ENCODE results near the gene TRRAP.
A peak's percentile ranks its signal among the peaks of the same experiment; 100 is the strongest.
"Not testable (repeated sequence)": the region's sequence is repeated elsewhere in the genome, so short reads cannot be mapped to it uniquely, and the experiment has no call there.

Gene TRRAP

GRCh38 chr7:99033765-99034164 is 155.4 kb downstream of the TRRAP start:
- DNase-seq, result no peak

DNA sequence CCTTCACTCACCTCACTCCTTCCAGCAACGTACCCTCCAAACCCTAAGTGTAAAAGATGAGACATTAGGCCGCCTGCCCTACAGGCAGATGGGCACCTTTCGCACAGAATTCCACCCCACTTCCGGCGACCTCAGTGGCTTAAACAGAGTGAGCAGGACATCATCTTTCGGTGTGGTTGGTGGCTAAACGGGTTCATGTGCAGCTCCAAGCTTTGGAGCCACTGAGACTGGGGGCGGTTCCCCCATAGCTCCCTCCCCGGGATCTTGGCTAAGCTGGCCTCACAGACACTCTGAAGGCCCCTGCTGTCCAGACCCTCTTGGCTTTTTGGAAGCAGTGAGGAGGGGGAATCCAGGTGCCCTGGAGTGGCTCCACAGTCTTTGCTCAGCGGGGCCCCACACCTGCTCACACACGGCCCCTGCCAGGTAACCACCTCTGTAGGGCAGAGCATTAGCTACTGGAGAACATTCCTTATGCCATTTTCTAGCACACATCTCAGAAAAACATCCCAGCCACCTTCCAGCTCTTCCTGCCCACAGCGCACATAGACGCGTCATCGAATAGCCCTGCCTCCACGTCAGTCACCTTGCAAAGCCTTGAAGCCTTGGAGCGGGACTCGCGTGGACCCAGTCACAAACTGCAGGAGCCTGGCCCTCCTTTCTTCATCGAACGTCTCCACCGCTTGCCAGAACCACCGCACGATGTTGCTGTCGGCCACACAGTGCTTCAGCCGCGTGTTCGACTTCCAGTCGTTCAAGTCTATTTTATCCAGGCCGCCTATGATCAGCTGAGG is 156.8 kb downstream of the TRRAP start:
- DNase-seq, result no peak

GRCh38 chr7:99035723-99036545 is 157.6 kb downstream of the TRRAP start:
- DNase-seq, result no peak

DNA sequence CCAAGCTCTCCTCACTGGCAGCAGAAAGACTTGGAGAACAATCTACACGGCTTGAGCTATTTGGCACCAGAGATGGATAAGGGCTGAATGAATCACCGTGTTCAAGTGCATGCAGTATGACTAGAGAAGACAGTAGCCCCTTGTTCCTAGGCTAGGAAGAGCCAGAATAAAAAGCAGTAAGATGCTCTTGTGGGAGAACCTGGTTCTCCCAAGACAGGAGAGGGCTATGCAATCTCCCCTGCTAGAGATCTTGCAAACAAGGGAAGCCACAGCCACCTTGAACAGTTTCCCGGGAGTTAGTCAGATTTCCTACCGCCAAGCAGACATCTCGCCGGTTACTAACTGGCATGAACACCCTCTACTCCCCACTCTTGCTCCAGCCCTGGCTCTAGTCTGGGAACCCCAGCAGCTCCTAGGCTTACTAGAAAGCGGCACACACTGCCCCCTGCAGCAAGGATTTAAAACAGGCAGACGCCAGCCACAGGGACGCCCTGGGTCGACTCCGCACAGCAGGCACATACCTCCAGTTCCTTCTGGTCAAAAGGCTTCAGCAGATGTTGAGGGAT is 158.3 kb downstream of the TRRAP start:
- DNase-seq, result no peak

DNA sequence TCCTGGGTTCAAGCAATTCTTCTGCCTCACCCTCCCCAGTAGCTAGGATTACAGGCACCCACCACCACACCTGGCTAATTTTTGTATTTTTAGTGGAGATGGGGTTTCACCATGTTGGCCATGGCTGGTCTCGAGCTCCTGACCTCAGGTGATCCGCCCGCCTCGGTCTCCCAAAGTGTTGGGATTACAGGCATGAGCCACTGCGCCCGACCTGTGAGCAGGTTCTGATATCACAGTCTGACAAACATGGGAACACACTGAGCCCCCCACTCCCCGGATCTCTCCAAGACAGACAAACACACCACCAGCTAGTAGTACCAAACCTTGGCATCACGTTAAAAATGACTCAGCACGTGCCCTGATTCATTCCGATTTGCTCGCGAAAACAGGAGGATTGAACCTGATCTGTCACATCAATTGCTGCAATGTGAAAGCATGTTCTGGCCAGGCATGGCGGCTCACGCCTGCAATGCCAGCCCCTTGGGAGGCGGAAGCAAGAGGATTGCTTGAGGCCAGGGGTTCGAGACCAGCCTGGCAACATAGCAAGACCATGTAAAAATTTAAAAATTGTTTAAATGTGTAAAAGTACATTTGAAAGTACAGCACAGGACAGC is 159.1 kb downstream of the TRRAP start:
- DNase-seq, result no peak

DNA sequence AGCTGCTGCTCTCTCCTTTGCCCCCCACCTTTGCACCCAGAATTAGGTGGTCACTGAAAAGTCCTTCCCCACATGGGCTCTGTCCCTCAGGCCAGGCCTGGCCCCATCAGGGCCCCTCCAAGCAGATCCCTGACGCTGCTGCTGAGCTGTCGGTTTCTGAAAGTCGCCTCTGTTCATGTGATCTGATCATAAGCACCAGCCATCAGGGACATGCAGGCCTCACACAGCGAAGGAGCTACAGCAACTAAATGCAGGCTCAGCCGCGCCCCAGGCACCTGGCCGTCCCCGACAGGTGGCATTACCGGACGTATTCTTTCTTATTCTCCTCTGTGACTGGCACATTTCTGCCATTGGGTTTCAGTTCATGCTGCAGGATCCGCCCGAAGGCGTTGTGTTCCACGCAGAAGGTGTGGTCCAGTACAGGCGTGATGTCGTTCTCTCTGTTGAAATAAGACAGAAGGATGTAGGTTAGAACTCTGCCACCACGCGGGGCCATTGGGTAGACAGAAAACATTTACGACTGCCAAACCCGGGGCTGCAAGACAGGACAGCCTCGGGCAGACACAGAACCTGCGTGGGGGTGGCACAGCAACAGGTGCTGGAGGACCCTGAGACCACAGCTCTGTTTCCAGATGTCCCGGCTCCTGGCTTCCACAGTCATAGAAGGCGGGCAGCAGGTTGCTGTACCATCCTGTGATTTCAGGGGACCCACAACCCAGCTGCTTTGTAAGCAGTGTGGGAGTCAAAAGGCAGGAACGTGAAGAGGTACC is 159.9 kb downstream of the TRRAP start:
- DNase-seq, result no peak

DNA sequence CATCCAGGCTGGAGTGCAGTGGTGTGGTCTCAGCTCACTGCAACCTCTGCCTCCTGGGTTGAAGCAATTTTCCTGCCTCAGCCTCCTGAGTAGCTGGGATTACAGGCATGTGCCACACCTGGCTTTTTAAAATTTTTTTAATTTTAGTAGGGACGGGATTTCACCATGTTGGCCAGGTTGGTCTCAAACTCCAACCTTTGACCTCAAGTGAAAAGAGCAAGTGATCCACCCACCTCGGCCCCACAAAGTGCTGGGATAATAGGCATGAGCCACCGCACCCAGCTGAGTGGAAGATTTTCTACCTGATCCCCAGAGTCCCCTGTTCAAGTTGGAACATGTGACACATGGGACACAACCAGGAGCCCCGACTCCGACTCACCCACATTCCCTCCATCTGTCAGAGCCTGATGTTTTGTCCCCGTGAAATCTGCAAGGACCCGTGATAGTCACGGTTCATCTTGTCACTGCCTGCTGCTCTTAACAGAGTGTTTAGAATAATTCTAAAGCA is 161.1 kb downstream of the TRRAP start:
- DNase-seq, result no peak

DNA sequence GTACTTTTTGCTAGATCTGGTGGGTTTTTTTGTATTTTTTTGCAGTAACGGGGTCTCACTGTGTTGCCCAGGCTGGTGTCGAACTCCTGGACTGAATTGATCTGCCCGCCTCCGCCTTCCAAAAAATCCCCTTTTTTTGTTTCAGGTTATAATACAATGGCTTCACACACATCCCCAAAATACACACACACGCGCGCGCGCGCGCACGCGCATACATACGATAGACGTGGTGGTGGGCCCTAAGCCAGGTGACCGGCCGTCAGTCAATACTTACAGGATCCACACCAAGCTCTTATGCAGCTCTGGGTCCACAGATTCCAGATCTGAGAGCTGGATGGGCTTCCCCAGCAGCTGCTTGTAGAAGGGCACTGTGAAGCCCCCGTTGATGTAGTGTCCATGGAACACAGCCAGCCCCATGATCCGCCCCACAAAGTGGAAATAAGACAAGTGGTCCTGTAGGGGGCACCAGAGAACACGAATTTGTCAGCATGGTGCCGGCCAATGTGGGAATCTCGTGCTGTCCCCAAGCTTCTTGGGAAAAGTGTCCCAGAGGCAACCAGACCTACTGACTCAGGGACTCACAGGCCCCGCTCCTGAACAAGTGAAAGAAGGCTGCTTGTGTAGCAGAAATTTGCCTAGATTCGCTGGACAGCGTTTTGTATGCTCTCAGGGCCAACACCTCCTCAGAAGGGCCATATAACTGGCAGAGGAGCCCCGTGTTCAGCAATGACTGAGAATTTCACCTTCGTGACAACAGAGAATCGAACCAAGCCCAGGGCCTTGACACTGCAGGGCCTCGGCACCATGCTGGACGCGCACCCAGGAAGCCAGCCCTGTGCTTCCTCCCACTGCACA is 162.0 kb downstream of the TRRAP start:
- DNase-seq, result peak; percentile 51

- DNase-seq, result no peak
Measured at GRCh38 chr7:99041526-99041925, 163.2 kb downstream of the TRRAP start.

DNA sequence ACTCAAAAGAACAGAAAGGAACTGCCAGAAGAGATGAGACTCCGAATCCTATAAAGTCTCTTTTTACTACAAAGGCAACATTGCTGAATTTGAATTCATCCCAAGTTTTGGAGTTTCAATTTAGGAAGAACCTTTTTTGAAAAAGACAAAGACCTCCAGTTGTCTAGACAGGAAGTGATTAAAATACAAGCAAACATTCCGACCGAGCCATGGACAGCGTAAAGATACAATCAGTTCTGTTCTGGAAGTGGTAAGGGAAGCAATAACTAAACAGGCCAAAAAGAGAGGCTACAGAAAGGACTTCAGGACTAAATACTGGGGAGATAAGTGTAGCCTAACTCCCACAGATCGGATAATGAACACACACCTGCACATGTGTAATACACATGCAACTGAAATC is 164.6 kb downstream of the TRRAP start:
- no peak for DNase-seq

- DNase-seq, result not testable (repeated sequence)
Measured at GRCh38 chr7:99044858-99045257, 166.5 kb downstream of the TRRAP start.

- not testable (repeated sequence) for DNase-seq
Measured at GRCh38 chr7:99046262-99046661, 167.9 kb downstream of the TRRAP start.

DNA sequence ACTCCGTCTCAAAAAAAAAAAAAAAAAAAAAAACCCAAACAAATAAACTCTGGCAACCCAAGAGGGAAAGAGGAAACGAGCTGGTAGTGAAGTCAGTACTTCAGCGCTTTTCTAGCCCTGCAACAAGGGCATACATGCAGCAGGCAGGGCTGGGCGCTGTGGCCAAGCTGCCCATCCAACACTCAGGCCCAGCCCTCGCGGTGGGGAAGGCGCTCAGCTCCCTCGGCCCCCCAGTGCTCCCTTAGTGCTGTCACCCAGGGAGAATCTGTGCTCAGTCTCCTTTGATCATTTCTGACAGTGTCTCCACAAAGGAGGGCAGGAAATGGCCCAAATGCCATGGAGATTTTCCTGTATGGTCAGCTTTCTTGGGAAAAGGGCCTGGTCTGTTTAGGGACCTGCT is 168.4 kb downstream of the TRRAP start:
- no peak for DNase-seq

- DNase-seq, result no peak
Measured at GRCh38 chr7:99047526-99048077, 169.3 kb downstream of the TRRAP start.

DNA sequence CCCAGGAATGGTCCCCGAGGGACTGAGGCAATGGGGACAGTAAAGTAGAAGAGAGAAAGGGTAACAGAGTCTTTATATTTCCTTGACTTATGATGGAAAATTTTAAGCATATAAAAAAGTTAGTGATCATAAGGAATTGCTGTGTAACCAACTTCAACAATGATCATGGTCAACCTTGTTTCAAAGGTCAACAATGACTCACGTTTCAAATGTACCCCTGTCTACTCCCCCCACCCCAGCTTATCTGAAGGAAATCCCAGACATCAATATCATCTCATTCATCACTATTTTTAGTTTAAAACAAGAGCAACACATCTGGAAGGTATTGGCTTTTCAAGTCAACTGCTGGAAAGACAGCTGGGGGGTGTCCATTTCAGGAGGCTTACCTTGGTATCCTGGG is 172.6 kb downstream of the TRRAP start:
- DNase-seq, result no peak

- no peak for DNase-seq
Measured at GRCh38 chr7:99054781-99055180, 176.4 kb downstream of the TRRAP start.

DNA sequence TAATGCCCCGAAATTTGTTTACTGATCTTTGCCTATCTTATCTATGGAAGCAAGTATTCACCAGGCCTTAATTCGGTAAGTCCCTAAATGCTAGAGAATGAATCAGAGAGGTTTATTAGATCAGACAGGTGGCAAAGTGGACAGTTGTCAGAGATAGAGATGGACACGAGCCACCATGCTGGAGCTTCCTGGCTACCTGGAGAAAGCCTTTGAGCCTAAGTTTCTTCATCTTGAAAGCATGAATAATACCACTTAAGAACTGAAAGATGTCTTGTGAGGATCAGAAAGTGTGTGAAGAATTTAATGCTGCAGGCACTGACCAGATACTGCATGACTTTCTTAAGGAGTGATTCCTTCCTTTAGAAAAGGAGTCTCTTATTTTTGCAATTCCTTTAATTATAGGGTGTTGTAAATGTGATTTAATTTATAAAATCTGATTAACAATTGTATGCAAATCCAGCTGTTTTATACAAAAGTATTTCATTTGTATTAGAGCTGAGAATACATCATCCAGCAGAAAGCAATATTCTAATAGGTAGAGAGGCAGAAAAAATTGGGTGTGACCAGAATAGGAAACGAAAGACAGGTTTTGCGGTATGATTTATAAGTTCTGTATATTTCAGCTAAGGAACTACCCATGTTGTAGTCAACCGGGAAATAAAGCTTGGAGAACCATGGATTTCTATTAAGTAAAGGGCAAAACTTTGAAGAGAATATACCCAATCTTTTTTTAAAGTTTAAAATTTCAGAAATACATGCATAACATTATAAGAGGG is 182.9 kb downstream of the TRRAP start:
- DNase-seq, result no peak
